HL-60/S4 treated with retinoic acid at 250 ng/mL for 4 days and 3 days (cell line): Measurements from ENCODE around the gene COP1.
"Not testable (repeated sequence)": the region's sequence is repeated elsewhere in the genome, so short reads cannot be mapped to it uniquely, and the experiment has no call there.

Experiments
- in situ Hi-C: fragments of 300-500 bp; cut with MboI; formaldehyde crosslinking; loops from 2 replicates; pipeline ENCODE4 v1.7.0; 2022; ENCODE audit warnings: low sequenced_read_pairs

Gene COP1

DNA sequence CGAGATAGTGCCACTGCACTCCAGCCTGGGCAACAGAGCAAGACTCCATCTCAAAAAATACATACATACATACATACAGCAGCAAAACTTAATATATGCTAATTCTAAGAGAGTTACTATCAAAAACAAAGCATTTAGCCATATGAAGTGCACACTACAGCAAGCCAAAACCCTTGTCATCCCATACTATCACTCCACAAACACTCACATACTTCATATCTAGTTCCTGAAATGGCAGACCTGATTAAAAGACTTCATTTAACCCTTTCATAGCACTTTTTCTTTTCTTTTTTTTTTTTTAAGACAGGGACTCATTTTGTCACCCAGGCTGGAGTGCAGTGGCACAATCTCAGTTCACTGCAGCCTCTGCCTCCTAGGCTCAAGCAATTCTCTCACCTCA is 65.6 kb downstream of the COP1 start:
- in situ Hi-C loops: no loop called here

- in situ Hi-C loops: no loop called here
These were observed 70.2 kb downstream of the COP1 start for GRCh38 chr1:176136891-176137290.

- in situ Hi-C loops: no loop called here
These were observed 72.4 kb downstream of the COP1 start for GRCh38 chr1:176134666-176135065.

- in situ Hi-C loops: no loop called here
These were observed 84.8 kb downstream of the COP1 start for GRCh38 chr1:176122282-176122681.

DNA sequence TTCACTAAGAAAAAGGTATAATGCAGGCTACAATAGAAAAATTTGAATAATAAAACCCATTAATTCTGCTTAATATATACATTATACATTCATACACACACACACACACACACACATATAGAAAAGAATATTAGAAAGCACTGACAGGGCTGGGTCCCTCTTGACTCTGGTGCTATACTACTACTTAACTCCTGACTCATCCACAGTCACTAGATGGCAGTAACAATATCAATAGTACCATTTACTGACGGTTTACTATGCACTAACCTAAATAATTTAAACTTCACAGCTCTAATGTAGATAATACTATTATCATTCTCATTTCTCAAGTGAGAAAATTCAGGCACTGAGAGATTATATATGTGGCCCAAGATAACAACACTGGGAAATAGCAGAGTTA is 87.5 kb downstream of the COP1 start:
- in situ Hi-C loops: no loop called here

DNA sequence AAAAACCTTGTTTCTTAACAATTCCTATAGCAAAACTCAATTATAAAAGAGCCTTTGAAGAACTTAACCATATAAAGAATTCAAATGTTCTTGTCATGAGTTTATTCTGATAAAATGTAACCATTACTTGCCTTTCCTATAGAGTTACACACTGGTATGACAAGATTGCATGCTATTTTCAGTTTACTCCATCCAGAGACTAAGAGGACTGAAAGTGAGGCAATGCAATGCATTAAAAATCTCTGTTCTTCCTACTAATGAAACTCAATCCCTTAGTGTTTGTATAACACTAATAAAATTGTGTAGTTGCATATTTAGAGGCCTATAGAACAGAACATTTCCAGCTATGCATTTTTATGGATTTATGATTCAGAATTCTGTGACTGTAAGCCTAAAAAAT is 88.1 kb downstream of the COP1 start:
- in situ Hi-C loops: no loop called here

- in situ Hi-C loops: no loop called here
These were observed 95.3 kb downstream of the COP1 start for GRCh38 chr1:176111835-176112234.

DNA sequence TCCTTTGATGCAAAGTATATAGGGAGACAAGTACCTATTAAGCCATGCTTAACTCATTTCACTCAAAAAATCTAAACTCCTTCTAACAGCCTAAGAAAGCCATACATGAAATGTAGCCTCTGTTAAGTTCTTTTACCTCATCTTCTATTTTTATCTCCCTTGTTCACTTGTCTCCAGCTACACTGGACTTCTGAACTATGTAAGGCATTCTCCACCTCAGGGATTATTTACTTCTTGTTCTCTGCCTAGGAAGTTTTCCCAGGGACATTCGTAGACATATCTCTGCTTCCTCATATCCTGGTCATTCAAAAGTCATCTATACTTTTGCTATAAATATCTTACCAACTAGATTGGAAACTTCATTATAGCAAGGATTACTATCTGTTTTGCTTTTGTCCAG is 96.9 kb downstream of the COP1 start:
- in situ Hi-C loops: no loop called here

GRCh38 chr1:176102768-176103350 is 104.2 kb downstream of the COP1 start:
- in situ Hi-C loops: no loop called here

DNA sequence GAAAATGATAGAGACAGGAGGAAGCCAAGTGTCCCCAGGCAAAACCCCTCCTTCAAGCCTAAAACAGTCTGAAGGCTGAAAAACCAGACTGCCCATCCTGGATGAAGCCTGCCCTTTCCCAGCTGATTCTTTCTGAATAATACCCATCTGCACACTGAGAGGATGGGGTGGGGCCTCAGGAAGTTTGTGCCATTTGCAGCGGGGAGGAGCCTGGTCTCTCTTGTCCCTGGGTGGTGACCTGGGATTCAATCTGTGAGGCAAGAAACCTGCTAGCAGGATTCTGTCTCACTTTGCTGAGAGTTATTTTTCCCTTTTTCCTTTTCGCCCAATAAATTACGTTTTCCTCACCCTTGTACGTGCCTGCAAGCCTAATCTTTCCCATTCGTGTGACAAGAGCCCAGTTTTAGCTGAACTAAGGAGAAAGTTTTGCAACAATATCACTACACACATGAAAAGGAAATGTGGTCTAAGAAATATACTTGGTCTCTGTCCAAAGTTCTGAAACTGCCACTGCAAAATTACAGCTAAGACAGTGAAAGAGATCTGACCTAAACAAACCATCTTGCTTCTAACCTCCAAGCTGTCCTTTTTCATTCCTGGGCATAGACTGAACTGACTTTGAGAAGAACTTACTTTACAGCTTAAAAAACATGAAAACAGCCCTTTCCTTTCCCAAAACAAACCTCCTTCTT is 105.0 kb downstream of the COP1 start:
- in situ Hi-C loops: no loop called here

GRCh38 chr1:176098560-176098959 is 108.5 kb downstream of the COP1 start:
- in situ Hi-C loops: no loop called here

DNA sequence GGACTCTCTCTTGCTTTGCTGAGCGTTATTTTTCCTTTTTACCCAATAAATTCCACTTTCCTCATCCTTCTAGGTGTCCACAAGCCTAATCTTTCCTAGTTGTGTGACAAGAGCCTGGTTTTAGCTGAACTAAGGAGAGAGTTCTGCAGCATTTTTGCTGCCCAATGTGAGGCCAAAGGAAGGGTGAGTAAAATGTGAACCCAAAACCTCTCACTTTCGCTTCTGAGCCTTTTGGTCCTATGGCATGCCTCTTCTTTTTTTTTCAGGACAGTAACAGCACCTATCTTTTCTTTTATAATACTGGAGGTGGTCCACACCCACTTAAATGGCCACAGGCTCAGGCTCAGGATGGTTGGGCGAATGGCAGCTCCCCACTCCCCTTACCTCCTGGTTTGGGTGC is 111.1 kb downstream of the COP1 start:
- in situ Hi-C loops: no loop called here

DNA sequence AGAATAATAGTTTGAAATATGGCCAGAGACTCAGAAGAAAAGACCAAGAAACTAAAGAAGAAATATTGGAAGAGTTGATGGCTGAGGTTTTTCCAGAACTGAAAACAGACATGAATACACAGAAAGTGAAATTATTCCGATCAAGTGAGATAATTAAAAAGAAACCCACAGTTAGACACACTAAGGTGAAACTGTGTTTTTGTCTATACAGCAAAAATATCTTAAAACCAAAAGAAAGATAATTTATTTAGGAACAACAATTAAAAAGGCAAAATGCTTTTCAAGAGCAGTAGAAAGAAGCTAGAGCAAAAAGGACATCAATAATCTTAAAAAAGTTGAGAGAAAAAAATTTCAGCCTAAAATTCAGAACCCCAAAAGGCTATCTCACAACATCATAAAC is 116.3 kb downstream of the COP1 start:
- in situ Hi-C loops: no loop called here

- in situ Hi-C loops: not testable (repeated sequence)
These were observed 119.3 kb downstream of the COP1 start for GRCh38 chr1:176087746-176088145.

DNA sequence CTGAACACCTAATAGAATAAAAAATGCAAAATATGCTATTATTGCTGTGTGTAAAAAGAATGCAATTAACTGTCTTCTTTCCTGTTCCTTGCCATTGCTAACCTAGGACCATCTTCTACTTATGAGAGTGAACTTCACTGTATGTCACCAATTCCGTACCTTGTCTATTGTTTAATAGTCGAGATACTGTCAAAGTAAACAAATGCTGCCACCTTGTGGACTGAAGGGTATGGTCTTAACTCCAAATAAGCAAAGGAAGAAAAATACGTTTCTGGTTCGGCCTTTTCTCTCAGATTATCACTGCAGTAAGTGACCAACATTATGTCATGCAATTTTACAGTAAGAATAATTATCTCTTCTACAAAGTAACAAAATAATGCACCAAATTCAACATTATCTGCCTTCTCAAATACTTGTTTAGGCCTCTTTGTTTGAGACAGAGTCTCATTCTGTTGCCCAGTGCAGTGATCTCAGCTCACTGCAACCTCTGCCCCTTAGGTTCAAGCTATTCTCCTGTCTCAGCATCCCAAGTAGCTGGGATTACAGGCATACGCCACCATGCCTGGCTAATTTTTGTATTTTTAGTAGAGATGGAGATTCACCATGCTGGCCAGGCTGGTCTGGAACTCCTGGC is 133.4 kb downstream of the COP1 start:
- in situ Hi-C loops: no loop called here

- in situ Hi-C loops: no loop called here
These were observed 138.2 kb downstream of the COP1 start for GRCh38 chr1:176068901-176069300.

- in situ Hi-C loops: no loop called here
These were observed 138.8 kb downstream of the COP1 start for GRCh38 chr1:176068256-176068655.

GRCh38 chr1:176066709-176067108 is 140.4 kb downstream of the COP1 start:
- in situ Hi-C loops: no loop called here

DNA sequence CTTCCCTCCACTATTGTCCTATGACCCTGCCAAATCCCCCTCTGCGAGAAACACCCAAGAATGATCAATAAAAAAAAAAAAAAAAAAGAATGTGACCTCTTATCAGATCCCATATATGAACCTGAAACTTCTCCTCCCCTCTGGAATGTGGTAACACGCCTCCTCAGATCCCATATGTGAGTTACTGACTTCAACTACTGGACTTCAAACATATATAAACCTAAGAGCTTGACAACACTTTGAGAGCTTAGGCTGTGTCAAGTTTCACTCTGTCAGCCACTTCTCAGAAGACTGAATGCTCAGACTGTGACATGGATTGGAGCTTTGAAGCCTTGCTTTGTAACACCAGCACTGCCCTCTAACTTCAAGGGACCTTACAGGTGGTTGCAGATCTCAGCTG is 148.4 kb downstream of the COP1 start:
- in situ Hi-C loops: no loop called here

- in situ Hi-C loops: no loop called here
These were observed 150.8 kb downstream of the COP1 start for GRCh38 chr1:176056312-176056711.

GRCh38 chr1:176055398-176055797 is 151.7 kb downstream of the COP1 start:
- in situ Hi-C loops: no loop called here

- in situ Hi-C loops: no loop called here
These were observed 155.1 kb downstream of the COP1 start for GRCh38 chr1:176051902-176052518.
